ENCODE data around the gene BEAN1.
"Not testable (repeated sequence)": the region's sequence is repeated elsewhere in the genome, so short reads cannot be mapped to it uniquely, and the experiment has no call there.

Gene BEAN1

GRCh38 chr16:66511602-66512271 is 84.6 kb downstream of the BEAN1 start:
- H3K36me3 ChIP-seq (ENCODE audit: control insufficient read depth in 2 of 2, insufficient read depth in 2 of 2, low read length in 2 of 2) = peaks cover 16 to 23% of the 10 kb centered on the region in 2 donors
- H3K4me1 ChIP-seq (ENCODE audit: control insufficient read depth, insufficient read depth, low read length) = peaks cover 35% of the 10 kb centered on the region

GRCh38 chr16:66512272-66513110 is 85.4 kb downstream of the BEAN1 start:
- peak overlapping the region; percentile 6 for H3K27ac ChIP-seq (ENCODE audit: low read length)
- no peaks in the 10 kb centered on the region for H3K27me3 ChIP-seq (ENCODE audit: control insufficient read depth in 1 of 2, insufficient read depth in 2 of 2, low read length in 2 of 2)
- H3K4me1 ChIP-seq (ENCODE audit: control insufficient read depth, insufficient read depth, low read length) = peaks cover 43% of the 10 kb centered on the region
- no peak overlapping the region for H3K9ac ChIP-seq (ENCODE audit: low read length in 2 of 2)
- no peaks in the 10 kb centered on the region for H3K9me3 ChIP-seq (ENCODE audit: control insufficient read depth in 2 of 2, low read length in 2 of 2)
- peaks cover 16 to 23% of the 10 kb centered on the region in 2 donors for H3K36me3 ChIP-seq (ENCODE audit: control insufficient read depth in 2 of 2, insufficient read depth in 2 of 2, low read length in 2 of 2)
- no peak overlapping the region for H3K4me3 ChIP-seq (ENCODE audit: low read length in 2 of 2)

More at GRCh38 chr16:66511602-66512271, 84.6 kb downstream of the BEAN1 start:
- no peak overlapping the region for H3K9ac ChIP-seq (ENCODE audit: low read length in 2 of 2)
- H3K27me3 ChIP-seq (ENCODE audit: control insufficient read depth in 1 of 2, insufficient read depth in 2 of 2, low read length in 2 of 2) = no peaks in the 10 kb centered on the region
- H3K4me3 ChIP-seq (ENCODE audit: low read length in 2 of 2) = no peak overlapping the region
- peak overlapping the region; percentile 18 for H3K27ac ChIP-seq (ENCODE audit: low read length)
- no peaks in the 10 kb centered on the region for H3K9me3 ChIP-seq (ENCODE audit: control insufficient read depth in 2 of 2, low read length in 2 of 2)

- no peak overlapping the region for H3K4me3 ChIP-seq (ENCODE audit: low read length in 2 of 2)
- peaks cover 50% of the 10 kb centered on the region for H3K4me1 ChIP-seq (ENCODE audit: control insufficient read depth, insufficient read depth, low read length)
- no peaks in the 10 kb centered on the region for H3K27me3 ChIP-seq (ENCODE audit: control insufficient read depth in 1 of 2, insufficient read depth in 2 of 2, low read length in 2 of 2)
- no peaks in the 10 kb centered on the region for H3K9me3 ChIP-seq (ENCODE audit: control insufficient read depth in 2 of 2, low read length in 2 of 2)
- H3K9ac ChIP-seq (ENCODE audit: low read length in 2 of 2) = no peak overlapping the region
- H3K36me3 ChIP-seq (ENCODE audit: control insufficient read depth in 2 of 2, insufficient read depth in 2 of 2, low read length in 2 of 2) = peaks cover 16 to 25% of the 10 kb centered on the region in 2 donors
- peak overlapping the region; percentile 6 for H3K27ac ChIP-seq (ENCODE audit: low read length)
Observed at GRCh38 chr16:66513111-66513723, 86.1 kb downstream of the BEAN1 start.

- H3K9me3 ChIP-seq (ENCODE audit: control insufficient read depth in 2 of 2, low read length in 2 of 2); H3K27ac ChIP-seq (ENCODE audit: low read length); H3K9ac ChIP-seq (ENCODE audit: low read length in 2 of 2); H3K4me3 ChIP-seq (ENCODE audit: low read length in 2 of 2); H3K27me3 ChIP-seq (ENCODE audit: control insufficient read depth in 1 of 2, insufficient read depth in 2 of 2, low read length in 2 of 2): not testable (repeated sequence)
- peaks cover 50% of the 10 kb centered on the region for H3K4me1 ChIP-seq (ENCODE audit: control insufficient read depth, insufficient read depth, low read length)
- H3K36me3 ChIP-seq (ENCODE audit: control insufficient read depth in 2 of 2, insufficient read depth in 2 of 2, low read length in 2 of 2) = peaks cover 12 to 23% of the 10 kb centered on the region in 2 donors
Observed at GRCh38 chr16:66514391-66514790, 87.3 kb downstream of the BEAN1 start.

- not testable (repeated sequence) for H3K4me3 ChIP-seq (ENCODE audit: low read length in 2 of 2); H3K27me3 ChIP-seq (ENCODE audit: control insufficient read depth in 1 of 2, insufficient read depth in 2 of 2, low read length in 2 of 2); H3K9ac ChIP-seq (ENCODE audit: low read length in 2 of 2); H3K27ac ChIP-seq (ENCODE audit: low read length); H3K9me3 ChIP-seq (ENCODE audit: control insufficient read depth in 2 of 2, low read length in 2 of 2)
- peaks cover 56% of the 10 kb centered on the region for H3K4me1 ChIP-seq (ENCODE audit: control insufficient read depth, insufficient read depth, low read length)
- H3K36me3 ChIP-seq (ENCODE audit: control insufficient read depth in 2 of 2, insufficient read depth in 2 of 2, low read length in 2 of 2) = peaks cover 12 to 25% of the 10 kb centered on the region in 2 donors
Observed at GRCh38 chr16:66514980-66515595, 88.0 kb downstream of the BEAN1 start.

- peak overlapping the region in 1 of 2 donors; percentile 58 for H3K4me3 ChIP-seq (ENCODE audit: low read length in 2 of 2)
- peaks cover 12 to 27% of the 10 kb centered on the region in 2 donors for H3K36me3 ChIP-seq (ENCODE audit: control insufficient read depth in 2 of 2, insufficient read depth in 2 of 2, low read length in 2 of 2)
- H3K4me1 ChIP-seq (ENCODE audit: control insufficient read depth, insufficient read depth, low read length) = peaks cover 55% of the 10 kb centered on the region
- H3K27me3 ChIP-seq (ENCODE audit: control insufficient read depth in 1 of 2, insufficient read depth in 2 of 2, low read length in 2 of 2) = no peaks in the 10 kb centered on the region
- peak overlapping the region; percentile 92 for H3K27ac ChIP-seq (ENCODE audit: low read length)
- no peaks in the 10 kb centered on the region for H3K9me3 ChIP-seq (ENCODE audit: control insufficient read depth in 2 of 2, low read length in 2 of 2)
- H3K9ac ChIP-seq (ENCODE audit: low read length in 2 of 2) = no peak overlapping the region
Observed at GRCh38 chr16:66515596-66516508, 88.8 kb downstream of the BEAN1 start.

GRCh38 chr16:66516509-66516807 is 89.4 kb downstream of the BEAN1 start:
- Histone ChIP-seq H3K27ac (ENCODE audit: low read length) (peak overlapping the region; percentile 92), H3K4me3 (ENCODE audit: low read length in 2 of 2) (peak overlapping the region in 1 of 2 donors; percentile 58), H3K36me3 (ENCODE audit: control insufficient read depth in 2 of 2, insufficient read depth in 2 of 2, low read length in 2 of 2) (peaks cover 12 to 27% of the 10 kb centered on the region in 2 donors), H3K9me3 (ENCODE audit: control insufficient read depth in 2 of 2, low read length in 2 of 2) (no peaks in the 10 kb centered on the region), H3K9ac (ENCODE audit: low read length in 2 of 2) (no peak overlapping the region), H3K27me3 (ENCODE audit: control insufficient read depth in 1 of 2, insufficient read depth in 2 of 2, low read length in 2 of 2) (no peaks in the 10 kb centered on the region), H3K4me1 (ENCODE audit: control insufficient read depth, insufficient read depth, low read length) (peaks cover 53% of the 10 kb centered on the region)

GRCh38 chr16:66516808-66517585 is 89.9 kb downstream of the BEAN1 start:
- Histone ChIP-seq H3K9me3 (ENCODE audit: control insufficient read depth in 2 of 2, low read length in 2 of 2) (no peaks in the 10 kb centered on the region), H3K4me1 (ENCODE audit: control insufficient read depth, insufficient read depth, low read length) (peaks cover 52% of the 10 kb centered on the region), H3K27ac (ENCODE audit: low read length) (peak overlapping the region; percentile 92), H3K36me3 (ENCODE audit: control insufficient read depth in 2 of 2, insufficient read depth in 2 of 2, low read length in 2 of 2) (peaks cover 12 to 27% of the 10 kb centered on the region in 2 donors), H3K4me3 (ENCODE audit: low read length in 2 of 2) (peak overlapping the region in 1 of 2 donors; percentile 58), H3K9ac (ENCODE audit: low read length in 2 of 2) (peak overlapping the region; percentile 29 to 51), H3K27me3 (ENCODE audit: control insufficient read depth in 1 of 2, insufficient read depth in 2 of 2, low read length in 2 of 2) (no peaks in the 10 kb centered on the region)

- Histone ChIP-seq H3K27ac (ENCODE audit: low read length) (peak overlapping the region; percentile 92), H3K36me3 (ENCODE audit: control insufficient read depth in 2 of 2, insufficient read depth in 2 of 2, low read length in 2 of 2) (peaks cover 12 to 29% of the 10 kb centered on the region in 2 donors), H3K4me3 (ENCODE audit: low read length in 2 of 2) (peak overlapping the region in 1 of 2 donors; percentile 58), H3K9ac (ENCODE audit: low read length in 2 of 2) (peak overlapping the region; percentile 29 to 51), H3K4me1 (ENCODE audit: control insufficient read depth, insufficient read depth, low read length) (peaks cover 48% of the 10 kb centered on the region), H3K27me3 (ENCODE audit: control insufficient read depth in 1 of 2, insufficient read depth in 2 of 2, low read length in 2 of 2) (no peaks in the 10 kb centered on the region), H3K9me3 (ENCODE audit: control insufficient read depth in 2 of 2, low read length in 2 of 2) (no peaks in the 10 kb centered on the region)
Observed at GRCh38 chr16:66517586-66518263, 90.6 kb downstream of the BEAN1 start.
